Stomach (tissue), 4 donors: ENCODE data around the gene SLC25A42.

Source experiments
- POLR2AphosphoS5 ChIP-seq, 3 donors: sonication (generic); formaldehyde crosslinking; IDR thresholded peaks; one replicate each; pipeline ENCODE4 v1.6.1; 2016; ENCODE audit warnings: antibody characterized with exemption in 3 of 3
- TF ChIP-seq, protein P1 (sequence below), 7 experiments: fragments of 450-650 bp in 4 of 7; fragments of 200-600 bp in 3 of 7; sonication (generic) in 3 of 7; IDR thresholded peaks; one replicate each; pipeline ENCODE4 v1.5.1; 2016 to 2019; ENCODE audit warnings: antibody characterized with exemption in 7 of 7, control low read depth in 2 of 7, mild to moderate bottlenecking in 1 of 7

DNA sequence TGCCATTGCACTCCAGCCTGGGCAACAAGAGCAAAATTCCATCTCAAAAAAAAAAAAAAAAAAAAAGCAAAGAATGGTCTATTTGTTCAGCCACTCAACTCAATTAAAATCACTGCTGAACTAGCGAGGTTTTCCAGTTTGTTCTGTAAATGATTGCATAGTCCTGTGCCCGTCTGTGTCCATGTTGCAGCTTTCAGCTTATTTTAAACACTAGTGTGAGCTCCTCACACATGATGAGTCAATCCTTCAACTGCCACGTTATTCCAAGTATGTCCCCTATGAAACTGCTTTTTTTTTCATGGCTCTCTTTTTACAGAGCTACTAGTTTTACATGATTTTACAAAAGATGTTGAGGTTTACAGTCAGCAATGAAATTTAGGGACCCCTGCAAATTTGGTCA, 42.7 kb upstream of the SLC25A42 start:
- no peak for TF ChIP-seq POLR2AphosphoS5 (IDR thresholded peaks at IDR 0.05)
- TF ChIP-seq, protein P1, sequence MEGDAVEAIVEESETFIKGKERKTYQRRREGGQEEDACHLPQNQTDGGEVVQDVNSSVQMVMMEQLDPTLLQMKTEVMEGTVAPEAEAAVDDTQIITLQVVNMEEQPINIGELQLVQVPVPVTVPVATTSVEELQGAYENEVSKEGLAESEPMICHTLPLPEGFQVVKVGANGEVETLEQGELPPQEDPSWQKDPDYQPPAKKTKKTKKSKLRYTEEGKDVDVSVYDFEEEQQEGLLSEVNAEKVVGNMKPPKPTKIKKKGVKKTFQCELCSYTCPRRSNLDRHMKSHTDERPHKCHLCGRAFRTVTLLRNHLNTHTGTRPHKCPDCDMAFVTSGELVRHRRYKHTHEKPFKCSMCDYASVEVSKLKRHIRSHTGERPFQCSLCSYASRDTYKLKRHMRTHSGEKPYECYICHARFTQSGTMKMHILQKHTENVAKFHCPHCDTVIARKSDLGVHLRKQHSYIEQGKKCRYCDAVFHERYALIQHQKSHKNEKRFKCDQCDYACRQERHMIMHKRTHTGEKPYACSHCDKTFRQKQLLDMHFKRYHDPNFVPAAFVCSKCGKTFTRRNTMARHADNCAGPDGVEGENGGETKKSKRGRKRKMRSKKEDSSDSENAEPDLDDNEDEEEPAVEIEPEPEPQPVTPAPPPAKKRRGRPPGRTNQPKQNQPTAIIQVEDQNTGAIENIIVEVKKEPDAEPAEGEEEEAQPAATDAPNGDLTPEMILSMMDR (IDR thresholded peaks at IDR 0.05) = no peak
